HFF-Myc (cell line): ENCODE measurements around the gene CCDC181.

Source experiments
- DNase-seq: peaks from one replicate; pipeline ENCODE4 v3.0.0-alpha.2; 2011; ENCODE audit warnings: low read depth; ENCODE audit errors: extremely low read depth
- H3K4me3 ChIP-seq: replicated peaks from 2 replicates; pipeline ENCODE4 v1.5.1; 2011; ENCODE audit warnings: low read depth, mild to moderate bottlenecking, control low read depth, low read length
- CTCF ChIP-seq: IDR thresholded peaks from 2 replicates; pipeline ENCODE4 v1.5.1; 2012; ENCODE audit warnings: mild to moderate bottlenecking, low read depth, low read length, control low read depth; ENCODE audit errors: missing control alignments

CCDC181 gene

GRCh38 chr1:169395955-169396354, 31.3 kb downstream of the CCDC181 start:
- no peak overlapping the region for H3K4me3 ChIP-seq
- TF ChIP-seq CTCF = no peak
- peak; percentile 4 for DNase-seq

DNA sequence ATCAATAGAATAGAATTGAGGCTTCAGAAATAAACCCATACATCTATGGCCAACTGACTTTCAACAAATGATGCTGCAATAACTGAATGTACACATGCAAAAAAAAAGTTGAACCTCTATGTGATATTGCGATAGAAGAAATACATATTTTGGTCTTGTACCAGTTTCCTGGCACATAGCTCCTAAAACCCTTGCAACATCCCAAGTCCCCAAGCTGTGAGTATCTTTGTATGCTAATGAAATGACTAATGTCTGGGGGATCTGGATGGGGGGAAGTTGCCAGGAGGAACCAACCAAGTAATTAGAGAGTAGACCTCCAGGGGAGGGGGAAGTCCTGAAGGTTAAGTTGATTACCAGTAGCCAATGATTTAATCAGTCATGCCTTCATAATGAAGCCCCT, 34.9 kb downstream of the CCDC181 start:
- no peak overlapping the region for H3K4me3 ChIP-seq
- no peak for TF ChIP-seq CTCF
- no peak for DNase-seq

- no peak for TF ChIP-seq CTCF
- no peak for DNase-seq
- H3K4me3 ChIP-seq = no peak overlapping the region
Measured at GRCh38 chr1:169390303-169390702, 37.0 kb downstream of the CCDC181 start.

DNA sequence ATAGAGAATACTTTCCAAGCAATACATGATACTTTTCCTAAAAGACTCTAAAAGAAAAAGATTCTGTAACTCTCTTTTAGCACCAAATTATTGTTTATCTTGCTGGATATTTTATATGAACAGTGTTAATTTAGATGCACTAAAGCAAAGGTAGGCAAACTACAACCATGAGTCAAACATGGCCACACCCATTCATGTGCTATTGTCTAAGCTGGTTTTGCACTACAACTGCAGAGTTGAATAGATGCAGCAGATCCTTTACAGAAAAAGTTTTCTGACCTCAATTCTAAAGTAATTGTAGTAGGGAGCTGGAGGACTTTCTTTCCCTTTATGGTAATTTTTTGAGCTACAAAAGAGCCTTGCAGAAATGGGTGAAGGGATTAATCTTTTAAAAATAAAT, 39.9 kb downstream of the CCDC181 start:
- no peak overlapping the region for H3K4me3 ChIP-seq
- DNase-seq = no peak
- TF ChIP-seq CTCF = no peak

DNA sequence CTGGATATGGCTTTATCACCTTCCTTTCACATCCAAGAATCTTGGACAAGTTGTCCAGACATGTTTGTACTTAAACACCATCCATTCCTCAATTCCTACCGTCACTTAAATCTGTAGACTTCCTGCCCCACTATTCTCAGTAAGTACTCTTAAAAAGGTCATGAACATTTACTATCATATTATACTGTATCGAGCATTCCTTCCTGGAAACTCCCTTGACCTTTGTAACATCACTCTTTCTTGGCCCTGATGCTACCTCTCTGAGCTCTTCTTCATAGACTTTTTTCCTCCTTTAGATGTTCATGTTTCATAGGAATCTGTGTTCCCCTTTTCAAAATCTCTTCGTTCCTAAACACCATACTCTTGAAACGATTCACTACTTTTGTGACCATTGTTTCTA, 43.8 kb downstream of the CCDC181 start:
- TF ChIP-seq CTCF = no peak
- no peak for DNase-seq
- H3K4me3 ChIP-seq = no peak overlapping the region

DNA sequence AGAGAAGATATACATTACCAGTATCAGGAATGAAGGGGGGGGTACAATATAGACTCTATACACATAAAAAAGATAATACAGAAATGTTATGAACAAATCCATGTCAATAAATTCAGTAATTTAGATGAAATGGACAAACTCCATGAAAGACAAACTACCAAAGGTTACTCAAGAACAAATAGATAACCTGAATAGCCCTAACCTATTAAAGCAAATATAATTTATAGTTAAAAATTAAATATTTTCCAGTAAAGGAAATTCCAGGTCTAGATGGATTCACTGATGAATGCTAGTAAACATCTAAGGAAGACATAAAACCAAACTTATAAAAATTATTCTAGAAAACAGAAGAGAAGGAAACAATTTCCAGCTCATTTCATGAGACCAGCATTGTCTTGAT, 46.1 kb downstream of the CCDC181 start:
- no peak for TF ChIP-seq CTCF
- no peak overlapping the region for H3K4me3 ChIP-seq
- DNase-seq = no peak

- TF ChIP-seq CTCF = no peak
- no peak for DNase-seq
Measured at GRCh38 chr1:169371404-169371803, 55.9 kb downstream of the CCDC181 start.

More at GRCh38 chr1:169371404-169371803, 55.9 kb downstream of the CCDC181 start:
- H3K4me3 ChIP-seq = no peak overlapping the region
